Trophoblast cell (in vitro differentiated cells and primary cell): Measurements from ENCODE around the gene HOXB6.

Source experiments
- DNase-seq, 2 donors: peaks; one replicate each; pipeline ENCODE4 v3.0.0-alpha.2; 2016
- H2AFZ ChIP-seq: 2 replicates; pipeline ENCODE4 v1.6.1; 2013; ENCODE audit warnings: low read length, moderate library complexity, mild to moderate bottlenecking; ENCODE audit not compliant: insufficient read depth, poor library complexity
- H2AK5ac ChIP-seq: 2 replicates; pipeline ENCODE4 v1.6.1; 2013; ENCODE audit warnings: mild to moderate bottlenecking, low read length
- H2BK120ac ChIP-seq: 2 replicates; pipeline ENCODE4 v1.6.1; 2013; ENCODE audit warnings: low read length, mild to moderate bottlenecking, moderate library complexity; ENCODE audit not compliant: insufficient read depth, poor library complexity
- H2BK12ac ChIP-seq: 2 replicates; pipeline ENCODE4 v1.6.1; 2013; ENCODE audit warnings: mild to moderate bottlenecking, low read length, moderate library complexity
- H2BK5ac ChIP-seq: 2 replicates; pipeline ENCODE4 v1.6.1; 2013; ENCODE audit warnings: low read length, low read depth, moderate library complexity, mild to moderate bottlenecking; ENCODE audit not compliant: poor library complexity
- H3K14ac ChIP-seq: 2 replicates; pipeline ENCODE4 v1.6.1; 2013; ENCODE audit warnings: mild to moderate bottlenecking, low read length
- H3K18ac ChIP-seq: 2 replicates; pipeline ENCODE4 v1.6.1; 2013; ENCODE audit warnings: mild to moderate bottlenecking, low read length
- H3K23ac ChIP-seq: 2 replicates; pipeline ENCODE4 v1.6.1; 2013; ENCODE audit warnings: low read length
- H3K27ac ChIP-seq: 2 replicates; pipeline ENCODE4 v1.5.1; 2013; ENCODE audit warnings: low read depth, mild to moderate bottlenecking, inconsistent platforms, low read length, moderate library complexity
- H3K27me3 ChIP-seq: 2 replicates; pipeline ENCODE4 v1.6.1; 2013; ENCODE audit warnings: inconsistent platforms, mild to moderate bottlenecking, low read length, moderate library complexity; ENCODE audit not compliant: insufficient read depth
- H3K36me3 ChIP-seq, 2 experiments: 1 replicate in 1 of 2; 2 replicates in 1 of 2; pipeline ENCODE4 v1.6.1; 2013; ENCODE audit warnings: low read length in 2 of 2, mild to moderate bottlenecking in 2 of 2, moderate library complexity in 1 of 2; ENCODE audit not compliant: insufficient read depth in 2 of 2, control insufficient read depth in 1 of 2
- H3K4ac ChIP-seq: 2 replicates; pipeline ENCODE4 v1.6.1; 2013; ENCODE audit warnings: low read depth, mild to moderate bottlenecking, low read length, moderate library complexity
- H3K4me1 ChIP-seq, 2 experiments: 1 replicate in 1 of 2; 2 replicates in 1 of 2; pipeline ENCODE4 v1.6.1; 2013; ENCODE audit warnings: low read length in 2 of 2, mild to moderate bottlenecking in 2 of 2, moderate library complexity in 1 of 2; ENCODE audit not compliant: insufficient read depth in 2 of 2, control insufficient read depth in 1 of 2
- H3K4me2 ChIP-seq: 2 replicates; pipeline ENCODE4 v1.6.1; 2013; ENCODE audit warnings: inconsistent platforms, mild to moderate bottlenecking, low read length, moderate library complexity
- H3K4me3 ChIP-seq: 2 replicates; pipeline ENCODE4 v1.5.1; 2013; ENCODE audit warnings: mild to moderate bottlenecking, low read depth, low read length, inconsistent platforms
- H3K79me1 ChIP-seq: one replicate; pipeline ENCODE4 v1.6.1; 2013; ENCODE audit warnings: low read length
- H3K79me2 ChIP-seq: 2 replicates; pipeline ENCODE4 v1.6.1; 2013; ENCODE audit warnings: low read length, mild to moderate bottlenecking; ENCODE audit not compliant: control insufficient read depth, insufficient read depth, poor library complexity
- H3K9ac ChIP-seq: 2 replicates; pipeline ENCODE4 v1.6.1; 2013; ENCODE audit warnings: mild to moderate bottlenecking, low read length
- H3K9me3 ChIP-seq: 2 replicates; pipeline ENCODE4 v1.6.1; 2013; ENCODE audit warnings: low read depth, mild to moderate bottlenecking, control low read depth, inconsistent platforms, low read length; ENCODE audit not compliant: insufficient read depth
- H4K12ac ChIP-seq: 2 replicates; pipeline ENCODE4 v1.6.1; 2013; ENCODE audit warnings: low read depth, mild to moderate bottlenecking, low read length, moderate library complexity
- H4K8ac ChIP-seq: 2 replicates; pipeline ENCODE4 v1.6.1; 2013; ENCODE audit warnings: low read depth, mild to moderate bottlenecking, low read length, moderate library complexity
- H4K91ac ChIP-seq: one replicate; pipeline ENCODE4 v1.6.1; 2013; ENCODE audit warnings: low read depth, mild to moderate bottlenecking, low read length, moderate library complexity
- WGBS: extraction: QIAGEN DNeasy Blood & Tissue Kit; methylation state at CpG from one replicate; pipeline ENCODE4 v1.1.7; 2013; ENCODE audit warnings: missing lambda C conversion rate; ENCODE audit not compliant: insufficient read length, insufficient coverage; ENCODE audit errors: extremely low coverage; 5-methylcytosine and 5-hydroxymethylcytosine counted together

Gene HOXB6

DNA sequence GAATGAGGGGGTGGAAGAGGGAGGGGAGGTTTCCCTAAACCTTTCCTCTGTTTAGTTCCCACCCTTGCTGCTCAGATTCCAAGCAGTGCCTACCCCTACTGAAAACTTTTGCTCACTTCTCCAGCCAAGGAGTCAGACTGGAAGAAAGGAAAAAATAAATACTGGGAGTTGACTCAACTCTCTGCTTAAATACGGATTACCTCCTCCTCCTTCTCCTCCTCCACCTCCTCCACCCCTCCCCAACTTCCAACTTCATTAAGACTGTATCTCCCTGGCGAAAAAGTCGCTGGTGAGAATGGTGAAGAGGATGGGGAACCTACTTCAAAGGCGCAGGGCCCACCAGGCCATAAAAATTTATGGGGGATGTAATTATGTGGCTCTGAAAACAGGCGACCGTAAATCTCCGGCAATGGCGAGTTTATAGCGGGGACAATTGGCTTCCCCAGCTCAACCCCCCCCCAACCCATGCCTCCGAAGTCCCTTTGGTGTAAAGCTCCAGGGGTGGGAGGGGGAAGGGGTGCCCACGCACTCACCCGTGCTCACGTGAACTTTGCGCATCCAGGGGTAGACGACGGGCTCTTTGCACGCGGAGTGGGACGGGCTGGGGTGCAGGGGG, 27.3 kb downstream of the HOXB6 start:
- peak overlapping the region; percentile 76 for H4K12ac ChIP-seq

DNA sequence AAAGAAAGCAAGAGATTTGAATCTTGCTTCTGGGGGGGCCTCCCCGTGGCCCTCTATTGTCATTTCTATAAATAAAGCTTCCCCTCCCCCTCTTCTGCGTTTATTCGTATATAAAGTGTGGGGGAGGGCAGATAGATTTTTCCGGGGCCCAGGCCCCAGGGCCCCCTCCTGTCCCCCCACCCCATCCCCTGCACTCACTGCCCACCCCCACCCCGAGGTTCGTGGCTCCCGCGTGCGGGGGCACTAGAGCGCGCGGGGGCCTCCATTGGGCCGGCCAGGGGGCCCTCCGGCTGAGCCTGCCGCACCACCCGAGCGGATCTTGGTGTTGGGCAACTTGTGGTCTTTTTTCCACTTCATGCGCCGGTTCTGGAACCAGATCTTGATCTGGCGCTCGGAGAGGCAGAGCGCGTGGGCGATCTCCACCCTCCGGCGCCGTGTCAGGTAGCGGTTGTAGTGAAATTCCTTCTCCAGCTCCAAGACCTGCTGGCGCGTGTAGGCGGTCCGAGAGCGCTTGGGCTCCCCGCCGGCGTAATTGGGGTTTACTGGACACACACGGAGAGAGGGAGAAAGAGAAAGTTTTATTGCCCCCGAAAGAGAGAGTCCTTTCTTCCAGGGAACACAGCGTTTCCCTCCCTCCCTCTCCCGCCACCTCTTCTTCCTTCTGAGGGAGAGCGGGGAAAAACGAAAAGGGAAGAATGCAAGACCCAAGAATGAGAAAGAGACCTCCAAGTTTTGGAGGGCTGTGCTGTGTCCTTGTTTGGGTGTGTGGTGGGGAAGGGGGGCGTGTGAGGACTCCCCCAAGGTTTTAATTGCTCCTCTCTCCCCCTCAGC, 28.1 kb downstream of the HOXB6 start:
- H3K27me3 ChIP-seq: no peaks in the 10 kb centered on the region
- H3K18ac ChIP-seq: peak overlapping the region; percentile 37
- H2BK5ac ChIP-seq: peak overlapping the region; percentile 42
- no CpG with 5 or more reads among the region's 43 CpGs for WGBS
- no peak overlapping the region for H3K4me3 ChIP-seq
- peak overlapping the region; percentile 75 for H4K91ac ChIP-seq
- peak overlapping the region; percentile 90 for H3K4me2 ChIP-seq
- H2BK120ac ChIP-seq: peak overlapping the region; percentile 15
- H3K14ac ChIP-seq: peak overlapping the region; percentile 35
- no peaks in the 10 kb centered on the region for H3K9me3 ChIP-seq
- H2AK5ac ChIP-seq: peak overlapping the region; percentile 63
- H3K79me2 ChIP-seq: peaks cover 8% of the 10 kb centered on the region
- no peak overlapping the region for H3K23ac ChIP-seq
- no peak overlapping the region for H3K9ac ChIP-seq
- H3K4me1 ChIP-seq: peaks cover 23 to 39% of the 10 kb centered on the region in 2 experiments
- peak overlapping the region; percentile 24 for H3K4ac ChIP-seq
- H2BK12ac ChIP-seq: peak overlapping the region; percentile 79
- peak overlapping the region; percentile 1 for H3K27ac ChIP-seq
- H3K79me1 ChIP-seq: peaks cover 15% of the 10 kb centered on the region
- no peak overlapping the region for H4K12ac ChIP-seq
- peak; percentile 36 to 46 for DNase-seq
- H3K36me3 ChIP-seq: peaks cover 5 to 6% of the 10 kb centered on the region in 2 experiments
- H4K8ac ChIP-seq: peak overlapping the region; percentile 26
- H2AFZ ChIP-seq: no peak overlapping the region

More for the DNA sequence above, 27.3 kb downstream of the HOXB6 start:
- Histone ChIP-seq H3K14ac (peak overlapping the region; percentile 52), H3K4me3 (peak overlapping the region; percentile 72), H3K9me3 (no peaks in the 10 kb centered on the region), H3K36me3 (peaks cover 5 to 6% of the 10 kb centered on the region in 2 experiments), H2BK12ac (peak overlapping the region; percentile 79), H2AK5ac (peak overlapping the region; percentile 63), H3K4me1 (peaks cover 27 to 38% of the 10 kb centered on the region in 2 experiments), H3K9ac (peak overlapping the region; percentile 18), H4K91ac (peak overlapping the region; percentile 75), H3K79me2 (peaks cover 10% of the 10 kb centered on the region), H2BK5ac (peak overlapping the region; percentile 42), H3K18ac (peak overlapping the region; percentile 69), H3K4ac (peak overlapping the region; percentile 24), H3K23ac (no peak overlapping the region), H4K8ac (peak overlapping the region; percentile 34), H3K4me2 (peak overlapping the region; percentile 90), H2BK120ac (peak overlapping the region; percentile 15), H3K79me1 (peaks cover 21% of the 10 kb centered on the region), H3K27ac (peak overlapping the region; percentile 1), H3K27me3 (no peaks in the 10 kb centered on the region), H2AFZ (peak overlapping the region; percentile 50)
- WGBS: no CpG with 5 or more reads among the region's 19 CpGs
- no peak for DNase-seq

DNA sequence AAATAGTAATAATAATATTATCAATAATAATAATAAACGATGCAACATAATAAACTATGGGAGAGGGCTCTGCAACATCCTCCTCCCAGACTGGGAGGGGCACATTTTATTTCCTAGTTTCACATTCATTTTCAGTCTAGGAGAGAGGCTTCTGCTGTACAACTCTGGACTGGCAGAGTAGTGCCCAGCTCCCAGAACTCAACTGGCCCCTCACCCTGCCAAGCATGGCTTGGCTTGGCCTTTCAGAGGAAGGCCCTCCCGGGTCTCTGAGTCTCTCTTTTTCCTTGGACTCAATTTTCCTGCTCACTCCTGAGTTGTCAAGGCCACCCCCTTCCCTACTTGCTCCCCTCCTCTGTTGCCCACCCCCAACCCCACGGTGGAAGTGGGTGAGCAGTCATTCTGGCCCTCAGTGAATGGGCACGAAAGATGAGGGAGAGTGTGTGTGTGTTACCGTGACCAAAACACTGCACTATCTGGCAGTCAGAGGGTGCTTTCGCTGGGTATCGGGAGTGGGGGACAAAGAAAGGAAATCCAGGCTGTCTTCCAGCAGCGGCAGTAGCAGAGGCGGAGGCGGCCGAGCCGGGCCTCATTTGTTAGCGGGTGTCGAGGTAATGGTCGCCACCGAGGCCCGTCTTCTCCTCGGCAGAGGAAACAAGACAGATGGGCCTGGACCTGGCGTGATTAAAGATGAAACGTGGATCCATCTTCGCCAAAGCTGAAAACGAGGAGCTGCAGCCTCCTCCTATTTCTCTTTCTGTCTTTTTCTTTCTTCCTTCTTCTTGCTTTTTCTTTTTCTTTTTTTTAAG, 28.9 kb downstream of the HOXB6 start:
- no CpG with 5 or more reads among the region's 22 CpGs for WGBS
- no peak overlapping the region for H4K8ac ChIP-seq

DNA sequence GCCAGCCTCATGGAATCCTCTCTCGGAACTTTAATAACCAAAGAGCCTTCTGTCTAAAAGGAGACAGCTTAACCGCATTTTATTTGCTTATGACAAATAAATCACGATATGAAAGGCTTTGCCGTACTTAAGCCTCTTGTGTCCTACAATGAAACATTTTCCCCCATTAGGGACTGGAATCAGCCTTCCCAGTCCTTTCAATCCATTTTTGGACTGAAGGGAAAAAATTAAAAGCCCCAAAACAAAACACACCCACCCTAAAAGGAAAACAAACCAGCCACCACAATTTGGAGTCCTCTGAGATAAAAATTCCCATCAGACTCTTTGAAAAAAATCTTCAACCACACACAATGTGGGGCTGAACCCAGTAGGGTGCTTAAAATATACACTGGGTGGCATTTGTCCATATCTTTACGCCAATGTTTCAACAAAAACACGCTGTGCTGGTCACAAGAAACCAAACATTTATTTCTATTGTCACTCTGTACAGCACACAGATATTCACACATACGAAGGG, 29.7 kb downstream of the HOXB6 start:
- no peak overlapping the region for H2AK5ac ChIP-seq
- H3K79me1 ChIP-seq: peaks cover 25% of the 10 kb centered on the region
- DNase-seq: no peak
- H3K23ac ChIP-seq: no peak overlapping the region
- H3K4ac ChIP-seq: no peak overlapping the region
- no peak overlapping the region for H4K12ac ChIP-seq
- no peaks in the 10 kb centered on the region for H3K9me3 ChIP-seq
- no peak overlapping the region for H3K18ac ChIP-seq
- no peak overlapping the region for H4K91ac ChIP-seq
- no peak overlapping the region for H4K8ac ChIP-seq
- no peak overlapping the region for H2BK12ac ChIP-seq
- H2BK120ac ChIP-seq: no peak overlapping the region
- H3K36me3 ChIP-seq: peaks cover 5 to 6% of the 10 kb centered on the region in 2 experiments
- H3K9ac ChIP-seq: no peak overlapping the region
- H3K27ac ChIP-seq: no peak overlapping the region
- peaks cover 31 to 48% of the 10 kb centered on the region in 2 experiments for H3K4me1 ChIP-seq
- no peak overlapping the region for H3K14ac ChIP-seq
- peaks cover 8% of the 10 kb centered on the region for H3K79me2 ChIP-seq
- no peak overlapping the region for H3K4me3 ChIP-seq
- H3K27me3 ChIP-seq: no peaks in the 10 kb centered on the region
- H2AFZ ChIP-seq: no peak overlapping the region
- WGBS: no CpG with 5 or more reads among the region's 7 CpGs
- no peak overlapping the region for H3K4me2 ChIP-seq
- no peak overlapping the region for H2BK5ac ChIP-seq

More for the DNA sequence above, 28.9 kb downstream of the HOXB6 start:
- H4K12ac ChIP-seq: no peak overlapping the region
- no peak overlapping the region for H2BK12ac ChIP-seq
- H3K18ac ChIP-seq: no peak overlapping the region
- H3K79me1 ChIP-seq: peaks cover 21% of the 10 kb centered on the region
- no peaks in the 10 kb centered on the region for H3K27me3 ChIP-seq
- H2BK120ac ChIP-seq: no peak overlapping the region
- H3K36me3 ChIP-seq: peaks cover 5 to 6% of the 10 kb centered on the region in 2 experiments
- no peak overlapping the region for H2AFZ ChIP-seq
- peaks cover 8% of the 10 kb centered on the region for H3K79me2 ChIP-seq
- H3K27ac ChIP-seq: no peak overlapping the region
- DNase-seq: no peak
- no peak overlapping the region for H2BK5ac ChIP-seq
- H3K14ac ChIP-seq: no peak overlapping the region
- H3K9ac ChIP-seq: no peak overlapping the region
- no peaks in the 10 kb centered on the region for H3K9me3 ChIP-seq
- H3K4ac ChIP-seq: no peak overlapping the region
- no peak overlapping the region for H2AK5ac ChIP-seq
- H4K91ac ChIP-seq: no peak overlapping the region
- H3K4me3 ChIP-seq: no peak overlapping the region
- peaks cover 26 to 42% of the 10 kb centered on the region in 2 experiments for H3K4me1 ChIP-seq
- no peak overlapping the region for H3K23ac ChIP-seq
- H3K4me2 ChIP-seq: no peak overlapping the region
